GM12878 (cell line): ENCODE results near the gene PADI2.

ENCODE experiments used
- BACH1 ChIP-seq: fragments of 450-650 bp; IDR thresholded peaks from 2 replicates; pipeline ENCODE4 v1.6.1; 2017; ENCODE audit warnings: mild to moderate bottlenecking, borderline replicate concordance
- CTCF ChIP-seq, 3 experiments: IDR thresholded peaks in 2 of 3; conservative IDR thresholded peaks in 1 of 3; 2 replicates each; pipeline ENCODE4 v1.5.1; 2011; ENCODE audit warnings: low read depth in 3 of 3, low read length in 3 of 3, mild to moderate bottlenecking in 3 of 3, control low read depth in 2 of 3, moderate library complexity in 2 of 3, inconsistent platforms in 1 of 3, mixed read lengths in 1 of 3; ENCODE audit not compliant: control insufficient read depth in 2 of 3, insufficient read depth in 1 of 3; ENCODE audit errors: extremely low read depth in 1 of 3
- JUND ChIP-seq: IDR thresholded peaks from 2 replicates; pipeline ENCODE4 v1.6.1; 2012; ENCODE audit warnings: low read depth, mild to moderate bottlenecking, low read length, improper control_type of control experiment, moderate library complexity
- MAX ChIP-seq: IDR thresholded peaks from 2 replicates; pipeline ENCODE4 v1.6.1; 2012; ENCODE audit warnings: low read depth, low read length, improper control_type of control experiment
- MLLT1 ChIP-seq: fragments of 450-650 bp; IDR thresholded peaks from 2 replicates; pipeline ENCODE4 v1.6.1; 2016; ENCODE audit warnings: mild to moderate bottlenecking
- POLR2A ChIP-seq: IDR thresholded peaks from 2 replicates; pipeline ENCODE4 v1.6.1; 2011; ENCODE audit warnings: low read depth, mild to moderate bottlenecking, low read length
- SMC3 ChIP-seq: IDR thresholded peaks from 2 replicates; pipeline ENCODE4 v1.6.1; 2011; ENCODE audit warnings: low read length, improper control_type of control experiment, borderline replicate concordance
- TAF1 ChIP-seq: IDR thresholded peaks from 2 replicates; pipeline ENCODE4 v1.6.1; 2011; ENCODE audit warnings: mild to moderate bottlenecking, low read depth, low read length, borderline replicate concordance
- USF2 ChIP-seq: IDR thresholded peaks from 2 replicates; pipeline ENCODE4 v1.6.1; 2011; ENCODE audit warnings: low read depth, low read length, improper control_type of control experiment, borderline replicate concordance
- ZBTB33 ChIP-seq: fragments of 450-650 bp; IDR thresholded peaks from 2 replicates; pipeline ENCODE4 v1.6.1; 2017; ENCODE audit warnings: mild to moderate bottlenecking
- ZNF24 ChIP-seq: fragments of 450-650 bp; IDR thresholded peaks from 2 replicates; pipeline ENCODE4 v1.6.1; 2017; ENCODE audit warnings: antibody characterized with exemption, mild to moderate bottlenecking
- ZNF274 ChIP-seq: IDR thresholded peaks from one replicate; pipeline ENCODE4 v1.8.0; 2011; ENCODE audit not compliant: insufficient read length, insufficient read depth
- ZNF384 ChIP-seq: IDR thresholded peaks from 2 replicates; pipeline ENCODE4 v1.6.1; 2012; ENCODE audit warnings: low read depth, mild to moderate bottlenecking, low read length, improper control_type of control experiment, borderline replicate concordance

- TF ChIP-seq TAF1 (no peak), BACH1 (no peak), MLLT1 (no peak), POLR2A (no peak), ZBTB33 (no peak), ZNF274 (no peak), JUND (no peak), ZNF24 (no peak), SMC3 (no peak), CTCF (IDR thresholded peaks at IDR 0.05 in 2 of 3, conservative IDR thresholded peaks at IDR 0.05 in 1 of 3; ENCODE audit: control insufficient read depth in 2 of 3, extremely low read depth in 1 of 3, insufficient read depth in 1 of 3, low read depth in 3 of 3, low read length in 3 of 3) (no peak), ZNF384 (no peak), USF2 (no peak), MAX (no peak)
Measured at GRCh38 chr1:17078991-17079868, 40.0 kb downstream of the PADI2 start.
